Natural killer cell treated with Interleukin-12 subunit alpha and Interleukin-12 subunit beta and Interleukin-15 and Interleukin-18, amount 100 ng/mL, for 72 hours (primary cell): ENCODE results near the gene SNAP25. TPM values are rescaled to one million over a fixed set of nuclear protein-coding genes. Genes with fewer than 3 reads are reported as not detected.

Experiments used
- ATAC-seq, 2 donors: fragments of 150-1000 bp; cut with Tn5 transposase in 1 of 2; sonication (Bioruptor Pico), chemical (Tn5 transposase) in 1 of 2; 2 replicates each; pipeline ENCODE4 v1.10.0; 2021
- DNase-seq: peaks from one replicate; pipeline ENCODE4 v3.0.0; 2022; ENCODE audit warnings: low spot score
- H3K27ac Mint-ChIP-seq, 2 donors: 1 replicate in 1 of 2; 2 replicates in 1 of 2; pipeline ENCODE4 v1.8.0; 2022; ENCODE audit warnings: mixed read lengths in 2 of 2, mild to moderate bottlenecking in 1 of 2, moderate library complexity in 1 of 2
- H3K27me3 Mint-ChIP-seq, 2 donors: 1 replicate in 1 of 2; 2 replicates in 1 of 2; pipeline ENCODE4 v1.8.0; 2022; ENCODE audit warnings: mixed read lengths in 2 of 2
- H3K36me3 Mint-ChIP-seq: one replicate; pipeline ENCODE4 v1.8.0; 2022; ENCODE audit warnings: mixed read lengths
- H3K4me1 Mint-ChIP-seq, 2 donors: 1 replicate in 1 of 2; 2 replicates in 1 of 2; pipeline ENCODE4 v1.8.0; 2022; ENCODE audit warnings: low read depth in 2 of 2, mixed read lengths in 2 of 2, mild to moderate bottlenecking in 1 of 2
- H3K4me3 Mint-ChIP-seq: one replicate; pipeline ENCODE4 v1.8.0; 2022; ENCODE audit warnings: mixed read lengths
- H3K9me3 Mint-ChIP-seq: 2 replicates; pipeline ENCODE4 v1.8.0; 2022; ENCODE audit warnings: mixed read lengths
- total RNA-seq, 2 donors: library from RNA; stranded (reverse); gene quantifications; one replicate each; pipeline ENCODE4 v1.2.3, GENCODE V29; 2022

Gene SNAP25
- total RNA-seq, 2 donors from 2014 or later = 0.76 TPM; not detected in 1

DNA sequence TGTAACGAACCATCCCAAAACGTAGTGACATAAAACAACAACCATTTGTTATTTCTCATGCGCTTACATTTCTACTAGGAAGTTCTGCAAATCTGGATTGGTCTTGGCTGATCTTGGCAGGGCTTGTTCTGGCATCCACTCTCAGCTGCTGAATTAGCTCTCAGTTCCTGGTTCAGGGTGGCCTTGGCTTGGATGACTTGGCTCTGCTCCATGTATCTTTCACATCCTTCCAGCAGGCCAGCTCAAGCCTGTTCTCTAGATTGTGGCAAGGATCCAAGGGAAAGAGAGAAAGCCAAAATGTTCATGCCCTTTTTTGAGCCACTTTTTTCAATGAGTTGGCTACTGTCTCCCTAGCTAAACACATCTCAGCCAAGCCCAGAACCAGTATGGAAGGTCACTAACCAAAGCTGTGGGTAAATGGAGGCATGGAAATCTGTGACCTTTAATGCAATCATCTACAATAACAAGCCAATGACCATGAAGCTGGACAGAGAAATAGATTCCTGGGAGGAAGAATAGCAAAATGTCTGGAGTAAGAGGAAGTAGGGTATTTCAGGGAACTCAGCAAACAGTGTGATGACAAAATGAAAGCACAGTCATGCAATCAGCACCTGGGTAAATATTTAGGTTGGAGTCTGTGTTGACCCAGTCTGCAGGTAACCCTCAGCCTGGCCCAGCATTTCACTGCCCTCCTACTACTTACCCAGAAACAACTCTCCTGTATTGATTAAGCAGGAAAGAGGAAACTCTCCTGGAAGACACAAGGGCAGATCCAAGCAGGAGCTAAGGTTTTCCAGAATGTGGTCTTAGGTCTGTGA lies 32.7 kb upstream of the SNAP25 start:
- Mint-ChIP-seq H3K36me3 (no peaks in the 10 kb centered on the region), H3K27me3 (peaks cover 4 to 12% of the 10 kb centered on the region in 2 donors), H3K9me3 (no peaks in the 10 kb centered on the region), H3K27ac (no peak overlapping the region), H3K4me1 (no peaks in the 10 kb centered on the region), H3K4me3 (no peak overlapping the region)
- DNase-seq (no peak), ATAC-seq (no peak)

DNA sequence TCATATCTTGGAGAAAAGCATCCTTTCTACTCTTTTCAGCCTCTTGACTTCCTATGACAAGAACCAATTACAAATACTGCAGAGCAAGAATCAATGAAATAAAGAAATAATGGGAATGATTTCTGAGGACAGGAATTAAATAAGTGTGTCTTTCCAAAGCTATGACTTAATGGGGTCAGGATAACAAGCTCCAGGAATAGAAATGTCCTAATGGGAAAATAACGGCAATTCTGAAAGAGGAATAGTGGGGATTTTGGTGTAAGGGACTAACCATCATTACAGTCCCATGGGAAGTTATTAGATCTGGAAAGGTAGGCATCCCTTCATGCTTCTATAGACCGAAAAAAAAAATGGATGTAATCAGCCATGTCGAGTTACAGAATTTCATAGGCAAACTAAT lies 28.2 kb upstream of the SNAP25 start:
- peaks cover 17 to 29% of the 10 kb centered on the region in 2 donors for H3K27me3 Mint-ChIP-seq
- no peaks in the 10 kb centered on the region for H3K4me1 Mint-ChIP-seq

GRCh38 chr20:10192171-10192570 lies 26.5 kb upstream of the SNAP25 start:
- no peak overlapping the region for H3K27ac Mint-ChIP-seq
- no peaks in the 10 kb centered on the region for H3K36me3 Mint-ChIP-seq
- H3K27me3 Mint-ChIP-seq = peaks cover 17 to 21% of the 10 kb centered on the region in 2 donors
- H3K4me1 Mint-ChIP-seq = no peaks in the 10 kb centered on the region
- H3K9me3 Mint-ChIP-seq = peaks cover 6% of the 10 kb centered on the region
- no peak for ATAC-seq
- H3K4me3 Mint-ChIP-seq = no peak overlapping the region
- no peak for DNase-seq

More for the DNA sequence above, 28.2 kb upstream of the SNAP25 start:
- Mint-ChIP-seq H3K36me3 (no peaks in the 10 kb centered on the region), H3K27ac (no peak overlapping the region), H3K9me3 (peaks cover 6% of the 10 kb centered on the region), H3K4me3 (no peak overlapping the region)
- no peak for DNase-seq
- no peak for ATAC-seq

DNA sequence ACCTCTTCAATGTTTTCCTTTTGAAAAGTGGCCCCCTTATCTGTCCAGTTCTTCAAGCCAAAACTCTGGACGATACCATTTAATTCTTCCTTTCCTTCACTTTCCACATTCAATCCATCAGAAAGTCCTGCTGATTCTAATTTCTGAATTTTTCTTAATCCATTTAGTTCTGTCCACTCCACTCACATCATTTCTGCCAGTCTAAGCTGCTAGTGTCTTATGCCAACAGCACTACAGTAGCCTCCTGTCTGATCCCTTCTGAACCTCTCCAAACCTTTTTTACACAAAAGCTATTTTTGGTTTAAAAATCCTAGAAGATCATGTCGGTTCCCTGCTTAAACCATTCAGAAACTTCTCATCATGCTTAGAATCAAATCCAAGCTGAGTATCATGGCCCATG lies 24.5 kb upstream of the SNAP25 start:
- ATAC-seq (no peak), DNase-seq (no peak)
- peaks cover 17 to 21% of the 10 kb centered on the region in 2 donors for H3K27me3 Mint-ChIP-seq
- no peak overlapping the region for H3K4me3 Mint-ChIP-seq
- H3K4me1 Mint-ChIP-seq = no peaks in the 10 kb centered on the region
- no peaks in the 10 kb centered on the region for H3K36me3 Mint-ChIP-seq
- H3K9me3 Mint-ChIP-seq = peaks cover 6% of the 10 kb centered on the region
- no peak overlapping the region for H3K27ac Mint-ChIP-seq

GRCh38 chr20:10200330-10200729 lies 18.3 kb upstream of the SNAP25 start:
- no peak overlapping the region for H3K4me3 Mint-ChIP-seq
- no peak for ATAC-seq
- no peaks in the 10 kb centered on the region for H3K4me1 Mint-ChIP-seq
- no peak overlapping the region for H3K27ac Mint-ChIP-seq
- no peak for DNase-seq
- H3K36me3 Mint-ChIP-seq = no peaks in the 10 kb centered on the region
- H3K9me3 Mint-ChIP-seq = no peaks in the 10 kb centered on the region
- peaks cover 5 to 9% of the 10 kb centered on the region in 2 donors for H3K27me3 Mint-ChIP-seq

DNA sequence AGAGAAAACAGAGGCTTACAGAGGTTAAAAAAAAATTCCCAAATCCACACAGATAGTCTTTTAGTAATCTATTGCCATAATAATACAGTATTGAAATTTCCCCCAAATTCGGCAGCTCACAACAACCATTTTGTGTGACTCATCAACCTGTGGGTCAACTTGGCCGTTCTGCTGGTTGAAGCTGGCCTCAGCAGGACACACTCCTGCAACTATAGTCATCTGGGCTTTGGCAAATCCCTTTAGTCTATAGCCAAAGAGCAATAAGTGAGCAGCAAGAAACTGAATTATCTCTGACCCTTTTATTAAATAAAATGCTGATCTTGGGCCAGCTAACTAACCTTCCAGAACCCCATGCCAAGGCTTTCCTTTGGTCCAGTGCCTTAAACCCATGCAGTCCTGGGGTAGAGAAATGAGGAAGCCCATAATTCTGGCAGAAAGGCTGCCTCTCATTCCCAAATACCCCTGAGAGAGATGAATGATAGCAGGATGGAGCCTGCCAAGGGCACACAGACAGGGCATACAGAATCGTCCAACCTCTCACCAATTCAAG lies 17.2 kb upstream of the SNAP25 start:
- no peak overlapping the region for H3K4me3 Mint-ChIP-seq
- peaks cover 5 to 14% of the 10 kb centered on the region in 2 donors for H3K27me3 Mint-ChIP-seq
- H3K36me3 Mint-ChIP-seq = no peaks in the 10 kb centered on the region
- no peak for DNase-seq
- no peak overlapping the region for H3K27ac Mint-ChIP-seq
- no peaks in the 10 kb centered on the region for H3K4me1 Mint-ChIP-seq
- ATAC-seq = no peak
- H3K9me3 Mint-ChIP-seq = no peaks in the 10 kb centered on the region

DNA sequence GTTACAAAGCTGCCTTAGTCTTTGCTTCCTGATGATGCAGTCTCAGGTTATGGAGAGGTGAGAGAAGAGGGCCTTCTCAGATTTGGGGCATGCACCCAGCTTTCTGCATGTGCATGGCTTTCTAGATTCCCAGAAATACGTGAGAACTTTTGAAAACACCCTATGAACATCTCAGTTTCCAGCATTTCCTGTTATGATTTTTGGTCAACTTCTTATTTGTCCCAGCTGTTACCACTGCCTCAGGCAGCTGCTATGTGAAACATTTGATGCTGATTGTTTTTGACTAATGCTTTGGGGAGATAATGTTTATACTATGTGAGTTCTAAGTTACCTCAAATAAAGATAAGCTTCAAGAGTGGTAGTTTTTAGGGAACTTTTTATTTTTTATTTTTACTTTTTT lies 9.5 kb upstream of the SNAP25 start:
- Mint-ChIP-seq H3K27me3 (peaks cover 10 to 29% of the 10 kb centered on the region in 2 donors), H3K36me3 (no peaks in the 10 kb centered on the region), H3K9me3 (no peaks in the 10 kb centered on the region), H3K27ac (no peak overlapping the region), H3K4me1 (no peaks in the 10 kb centered on the region), H3K4me3 (no peak overlapping the region)
- DNase-seq = no peak
- ATAC-seq = no peak

DNA sequence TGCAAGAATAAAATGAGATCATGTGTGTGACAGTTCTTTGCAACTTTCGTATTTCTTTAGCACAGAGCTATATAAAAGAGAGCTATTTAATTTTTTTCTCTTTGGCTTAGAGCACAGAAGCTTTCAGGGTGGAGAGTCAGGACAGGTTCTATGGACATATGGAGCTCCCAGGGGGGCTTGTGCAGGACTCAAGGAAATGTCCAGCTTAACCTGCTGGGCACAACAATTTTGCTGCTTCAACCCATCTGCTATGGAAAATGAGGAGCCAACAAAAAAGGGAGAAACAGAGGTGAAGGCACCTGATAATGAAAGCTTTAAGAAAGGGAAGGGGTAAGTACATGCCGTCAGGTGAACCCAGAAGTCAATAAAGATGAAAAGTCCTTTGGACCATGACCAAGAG lies 5.1 kb upstream of the SNAP25 start:
- DNase-seq (no peak), ATAC-seq (no peak)
- Mint-ChIP-seq H3K27me3 (peaks cover 21 to 40% of the 10 kb centered on the region in 2 donors), H3K4me3 (no peak overlapping the region), H3K36me3 (no peaks in the 10 kb centered on the region), H3K27ac (no peak overlapping the region), H3K4me1 (peaks cover 6 to 8% of the 10 kb centered on the region in 2 donors), H3K9me3 (no peaks in the 10 kb centered on the region)

GRCh38 chr20:10216146-10216791 lies 2.4 kb upstream of the SNAP25 start:
- peaks cover 15 to 17% of the 10 kb centered on the region in 2 donors for H3K4me1 Mint-ChIP-seq
- no peaks in the 10 kb centered on the region for H3K9me3 Mint-ChIP-seq
- no peak overlapping the region for H3K4me3 Mint-ChIP-seq
- ATAC-seq (no peak), DNase-seq (no peak)
- H3K27me3 Mint-ChIP-seq = peaks cover 32 to 42% of the 10 kb centered on the region in 2 donors
- no peaks in the 10 kb centered on the region for H3K36me3 Mint-ChIP-seq
- H3K27ac Mint-ChIP-seq = peak overlapping the region in 1 of 2 donors; percentile 15

GRCh38 chr20:10217721-10218410 lies 764 bp upstream of the SNAP25 start:
- H3K4me3 Mint-ChIP-seq = peak overlapping the region; percentile 84
- ATAC-seq = peak; percentile 61 to 82

DNA sequence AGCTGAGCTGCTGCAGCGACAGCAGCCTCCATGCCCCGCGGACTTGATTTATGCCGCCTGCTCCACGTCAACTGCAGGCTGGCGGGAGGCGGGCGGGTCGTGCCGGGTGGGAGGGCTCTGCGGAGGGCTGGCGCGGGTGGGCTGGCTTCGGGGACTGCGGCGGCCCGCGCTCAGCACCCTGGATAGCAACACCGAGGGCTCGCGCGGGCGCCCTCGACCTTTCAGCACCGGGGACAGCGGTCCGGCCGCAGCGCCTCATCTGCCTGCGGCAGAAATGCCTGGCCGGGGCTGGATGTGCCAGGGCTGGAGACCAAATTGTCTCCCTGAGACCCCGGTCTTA lies 792 bp downstream of the SNAP25 start:
- peak; percentile 79 to 85 for ATAC-seq

More at GRCh38 chr20:10217721-10218410, 764 bp upstream of the SNAP25 start:
- peak; percentile 67 for DNase-seq
- no peaks in the 10 kb centered on the region for H3K9me3 Mint-ChIP-seq
- H3K36me3 Mint-ChIP-seq = no peaks in the 10 kb centered on the region
- H3K27ac Mint-ChIP-seq = peak overlapping the region; percentile 70 to 73
- peaks cover 15 to 17% of the 10 kb centered on the region in 2 donors for H3K4me1 Mint-ChIP-seq
- H3K27me3 Mint-ChIP-seq = peaks cover 37 to 52% of the 10 kb centered on the region in 2 donors

DNA sequence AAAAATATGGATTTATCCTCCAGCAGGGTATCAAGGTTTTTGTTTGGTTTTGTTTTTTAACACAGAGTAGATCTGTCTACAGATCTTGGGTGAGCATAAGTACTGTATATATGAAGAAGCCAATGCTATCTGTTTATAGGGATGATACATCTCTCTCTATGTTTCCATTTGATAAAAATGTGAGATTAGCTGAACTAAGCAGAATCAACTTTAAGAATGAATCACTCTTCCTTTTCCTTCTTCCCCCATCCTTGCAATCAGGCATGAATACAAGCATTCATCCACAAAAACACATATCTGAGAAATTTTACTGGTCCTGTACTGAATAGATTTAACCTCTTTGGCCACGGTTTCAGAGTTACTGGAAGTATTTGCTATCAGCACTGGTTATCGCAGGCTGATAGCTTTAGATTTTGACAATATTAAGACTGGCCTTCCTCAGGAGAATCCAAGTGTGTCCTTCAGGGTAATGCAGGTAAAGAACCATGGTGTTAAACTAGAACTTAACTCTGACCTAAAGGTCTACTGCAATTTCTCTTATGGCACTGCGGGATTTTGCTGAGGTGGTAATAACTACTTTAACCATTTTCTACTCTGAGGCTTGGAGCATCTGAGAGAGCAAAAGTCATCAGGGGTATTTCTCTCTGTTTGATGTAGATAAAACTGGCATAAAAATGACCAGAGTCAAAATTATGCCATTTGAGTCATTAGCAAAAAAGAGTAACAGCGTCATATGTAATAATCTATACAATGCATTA lies 1.5 kb downstream of the SNAP25 start:
- Mint-ChIP-seq H3K27ac (peak overlapping the region in 1 of 2 donors; percentile 69), H3K36me3 (no peaks in the 10 kb centered on the region), H3K4me3 (peak overlapping the region; percentile 33), H3K4me1 (peaks cover 15 to 17% of the 10 kb centered on the region in 2 donors), H3K27me3 (peaks cover 39 to 61% of the 10 kb centered on the region in 2 donors), H3K9me3 (no peaks in the 10 kb centered on the region)
- DNase-seq (no peak), ATAC-seq (no peak)

More for the DNA sequence above, 792 bp downstream of the SNAP25 start:
- DNase-seq = peak; percentile 71
- Mint-ChIP-seq H3K36me3 (no peaks in the 10 kb centered on the region), H3K9me3 (no peaks in the 10 kb centered on the region), H3K4me1 (peaks cover 15 to 17% of the 10 kb centered on the region in 2 donors), H3K27me3 (peaks cover 34 to 56% of the 10 kb centered on the region in 2 donors), H3K27ac (no peak overlapping the region), H3K4me3 (peak overlapping the region; percentile 84)

DNA sequence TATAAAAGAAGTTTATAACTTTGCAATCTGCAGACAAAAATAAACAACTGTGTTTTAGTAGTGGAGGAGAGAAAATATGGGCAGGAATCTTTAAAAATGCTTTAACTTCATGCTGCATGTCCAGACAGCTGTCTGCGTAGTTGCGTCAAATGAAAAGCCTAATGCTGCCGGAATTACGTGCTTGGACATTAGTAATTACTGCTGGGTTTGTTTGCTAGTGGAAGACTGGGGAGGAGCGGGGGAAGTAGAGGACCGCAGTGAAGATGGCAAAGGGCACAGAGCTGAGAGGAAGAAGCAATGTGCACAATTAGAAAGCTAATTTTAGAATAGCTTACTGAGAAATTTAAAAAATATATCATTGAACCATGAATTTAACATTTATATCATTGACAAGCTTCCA lies 2.4 kb downstream of the SNAP25 start:
- Mint-ChIP-seq H3K4me1 (peaks cover 15 to 17% of the 10 kb centered on the region in 2 donors), H3K4me3 (no peak overlapping the region), H3K27ac (no peak overlapping the region), H3K9me3 (no peaks in the 10 kb centered on the region), H3K27me3 (peaks cover 38 to 63% of the 10 kb centered on the region in 2 donors), H3K36me3 (no peaks in the 10 kb centered on the region)
- ATAC-seq (no peak), DNase-seq (no peak)
